Body of pancreas (tissue), 4 donors: ENCODE measurements around the gene XBP1.

Experiments
- POLR2A ChIP-seq, 3 donors: fragments of 450-650 bp; IDR thresholded peaks; one replicate each; pipeline ENCODE4 v1.6.1; 2016; ENCODE audit warnings: antibody characterized with exemption in 3 of 3, mild to moderate bottlenecking in 2 of 3
- TF ChIP-seq, protein P1 (sequence below), 7 experiments: fragments of 450-650 bp in 4 of 7; fragments of 200-600 bp in 3 of 7; sonication (generic) in 3 of 7; IDR thresholded peaks; one replicate each; pipeline ENCODE4 v1.5.1; 2016 to 2019; ENCODE audit warnings: antibody characterized with exemption in 7 of 7

- TF ChIP-seq, protein P1, sequence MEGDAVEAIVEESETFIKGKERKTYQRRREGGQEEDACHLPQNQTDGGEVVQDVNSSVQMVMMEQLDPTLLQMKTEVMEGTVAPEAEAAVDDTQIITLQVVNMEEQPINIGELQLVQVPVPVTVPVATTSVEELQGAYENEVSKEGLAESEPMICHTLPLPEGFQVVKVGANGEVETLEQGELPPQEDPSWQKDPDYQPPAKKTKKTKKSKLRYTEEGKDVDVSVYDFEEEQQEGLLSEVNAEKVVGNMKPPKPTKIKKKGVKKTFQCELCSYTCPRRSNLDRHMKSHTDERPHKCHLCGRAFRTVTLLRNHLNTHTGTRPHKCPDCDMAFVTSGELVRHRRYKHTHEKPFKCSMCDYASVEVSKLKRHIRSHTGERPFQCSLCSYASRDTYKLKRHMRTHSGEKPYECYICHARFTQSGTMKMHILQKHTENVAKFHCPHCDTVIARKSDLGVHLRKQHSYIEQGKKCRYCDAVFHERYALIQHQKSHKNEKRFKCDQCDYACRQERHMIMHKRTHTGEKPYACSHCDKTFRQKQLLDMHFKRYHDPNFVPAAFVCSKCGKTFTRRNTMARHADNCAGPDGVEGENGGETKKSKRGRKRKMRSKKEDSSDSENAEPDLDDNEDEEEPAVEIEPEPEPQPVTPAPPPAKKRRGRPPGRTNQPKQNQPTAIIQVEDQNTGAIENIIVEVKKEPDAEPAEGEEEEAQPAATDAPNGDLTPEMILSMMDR (IDR thresholded peaks at IDR 0.05): no peak
- TF ChIP-seq POLR2A (IDR thresholded peaks at IDR 0.05): no peak
These were observed 35.3 kb upstream of the XBP1 start for GRCh38 chr22:28835630-28836189.
